ENCODE data around the gene GALNT9.

Gene GALNT9

DNA sequence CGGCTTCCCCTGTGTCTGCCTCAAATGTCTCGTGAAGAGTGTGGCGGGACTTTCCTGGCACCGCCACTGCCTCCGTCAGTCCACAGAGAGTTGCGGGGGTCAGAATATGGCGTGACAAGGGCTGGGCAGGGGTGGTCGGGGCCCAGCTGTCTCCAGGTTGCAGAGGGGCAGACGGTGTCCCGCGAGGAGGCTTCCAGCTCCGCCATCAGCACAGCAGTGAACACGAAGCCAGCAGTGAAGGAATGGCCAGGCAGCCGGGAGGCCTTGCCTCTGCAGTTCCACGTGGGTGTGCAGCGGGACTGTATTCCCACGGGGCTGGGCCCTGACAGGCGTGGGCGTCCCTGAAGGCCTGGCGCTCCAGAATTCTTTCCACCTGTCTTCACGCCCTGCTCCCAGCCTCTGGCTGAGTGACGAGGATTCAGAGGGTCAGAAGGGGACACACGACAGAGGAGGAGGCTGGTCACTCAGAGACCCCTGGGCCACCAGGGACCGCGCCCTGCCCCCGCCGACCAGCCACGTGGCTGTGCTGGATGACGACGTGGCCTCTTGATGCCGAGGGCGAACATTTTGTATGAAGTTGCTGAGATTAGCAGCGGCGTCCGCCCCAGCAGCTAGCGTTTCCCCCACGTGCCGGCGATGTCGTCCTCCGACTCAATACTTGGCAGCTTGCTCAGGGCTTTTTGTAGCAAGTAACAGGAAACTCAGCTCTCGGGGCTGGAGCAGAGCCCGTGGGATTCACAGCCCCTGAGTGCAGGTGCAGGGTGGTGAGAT, 25.0 kb upstream of the GALNT9 start:
- Histone ChIP-seq H4K91ac (ENCODE audit: low read length) (no peak overlapping the region), H3K14ac (ENCODE audit: low read length in 2 of 2) (no peak overlapping the region), H4K8ac (ENCODE audit: low read length) (no peak overlapping the region), H2BK12ac (ENCODE audit: low read length in 2 of 2) (no peak overlapping the region), H2BK15ac (ENCODE audit: low read depth, poor library complexity, severe bottlenecking) (no peak overlapping the region), H3K9me3 (ENCODE audit: control insufficient read depth, low read length) (no peaks in the 10 kb centered on the region), H2AK5ac (ENCODE audit: low read length, severe bottlenecking) (no peak overlapping the region), H3K27ac (ENCODE audit: low read length, poor library complexity, severe bottlenecking) (no peak overlapping the region), H3K4me1 (ENCODE audit: control insufficient read depth, insufficient read depth, low read depth, low read length) (no peaks in the 10 kb centered on the region), H2BK120ac (ENCODE audit: low read depth, low read length) (no peak overlapping the region), H3K4ac (ENCODE audit: low read depth in 1 of 2, low read length in 2 of 2) (no peak overlapping the region), H3K4me3 (ENCODE audit: insufficient read depth in 1 of 2, low read depth in 1 of 2, low read length in 2 of 2) (no peak overlapping the region), H3K9ac (ENCODE audit: low read length) (no peak overlapping the region), H3K79me1 (replicated peaks; ENCODE audit: low read length, poor library complexity, severe bottlenecking) (no peaks in the 10 kb centered on the region), H3K27me3 (ENCODE audit: control insufficient read depth in 1 of 2, insufficient read depth in 1 of 2, low read length in 2 of 2) (peaks cover 0 to 67% of the 10 kb centered on the region in 2 experiments), H3K23ac (ENCODE audit: low read length in 2 of 2) (no peak overlapping the region), H2BK5ac (ENCODE audit: low read depth, low read length, poor library complexity, severe bottlenecking) (no peak overlapping the region), H2AFZ (ENCODE audit: low read depth, low read length) (no peak overlapping the region), H3K18ac (ENCODE audit: low read depth in 1 of 2, low read length in 2 of 2) (no peak overlapping the region), H3K36me3 (ENCODE audit: control insufficient read depth in 1 of 2, insufficient read depth in 2 of 2, low read depth in 1 of 2, low read length in 2 of 2) (peaks cover 0 to 3% of the 10 kb centered on the region in 2 experiments), H3K4me2 (ENCODE audit: low read length, poor library complexity, severe bottlenecking) (no peak overlapping the region)
- no peak for DNase-seq
- WGBS, result 90% methylated on average over 43 of the region's 43 CpGs

DNA sequence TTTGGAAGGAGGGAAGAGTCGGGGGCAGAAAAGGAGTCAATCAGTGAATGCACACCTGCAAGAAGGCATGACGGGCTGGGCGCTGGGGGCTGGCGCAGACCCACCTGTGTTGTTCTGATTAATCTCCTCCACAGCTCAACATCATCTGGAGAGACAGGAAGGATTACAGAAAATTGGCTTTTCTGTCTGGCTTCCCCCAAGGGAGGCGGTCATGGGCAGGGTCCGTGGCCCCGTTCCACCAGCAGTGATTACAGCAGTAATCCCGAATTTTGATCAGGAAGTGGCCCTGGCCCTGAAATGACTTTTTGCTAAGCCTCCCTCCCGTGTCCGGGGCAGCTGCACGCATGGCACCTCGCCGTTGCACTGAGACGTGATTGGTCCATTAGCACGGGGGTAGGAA, 24.4 kb upstream of the GALNT9 start:
- 88% methylated on average over 15 of the region's 15 CpGs for WGBS

DNA sequence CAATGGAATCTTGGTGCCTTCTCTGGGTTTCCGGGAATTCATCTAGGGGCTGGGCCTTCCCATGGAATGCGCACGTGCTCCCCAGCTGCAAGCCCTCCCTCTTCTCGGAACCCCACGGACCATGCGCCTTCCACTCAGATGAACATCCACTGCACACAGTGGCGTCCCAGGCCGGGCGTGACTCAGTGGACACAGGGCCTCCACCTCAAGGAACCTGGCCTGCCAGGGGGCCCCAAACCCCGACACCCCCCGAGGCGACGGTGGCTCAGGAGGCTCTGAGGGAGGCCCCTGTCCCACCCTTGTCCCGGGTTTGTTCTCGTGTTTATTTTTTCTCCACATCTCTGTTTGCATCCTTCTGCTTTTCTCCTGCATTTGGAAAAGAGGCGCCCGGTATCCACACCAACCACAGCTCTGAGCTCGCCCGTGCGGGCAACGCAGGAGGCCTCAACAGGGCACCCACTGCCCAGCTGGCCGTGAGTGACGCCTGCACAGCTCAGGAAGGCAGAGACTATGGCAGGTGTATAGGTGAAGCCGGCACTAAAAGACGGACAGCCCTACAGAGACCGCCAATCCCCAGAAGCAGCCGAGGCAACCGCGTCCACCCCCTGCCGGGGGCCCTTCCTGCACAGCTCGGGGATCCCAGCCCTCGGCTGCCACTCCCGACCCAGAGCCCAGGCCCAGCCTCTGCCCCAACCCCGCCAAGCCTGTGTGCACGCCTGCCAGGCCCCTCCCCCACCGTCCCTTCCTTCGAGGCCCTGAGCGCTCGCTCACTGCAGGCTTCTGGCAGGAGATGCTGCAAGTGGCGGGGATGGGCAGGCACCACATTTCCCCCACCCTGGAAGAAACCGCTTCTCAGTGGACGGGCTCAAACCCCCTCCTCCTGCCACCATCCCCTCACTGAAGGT, 23.8 kb upstream of the GALNT9 start:
- H3K4ac ChIP-seq (ENCODE audit: low read depth in 1 of 2, low read length in 2 of 2), result no peak overlapping the region
- H2AK5ac ChIP-seq (ENCODE audit: low read length, severe bottlenecking), result no peak overlapping the region
- H2BK5ac ChIP-seq (ENCODE audit: low read depth, low read length, poor library complexity, severe bottlenecking), result no peak overlapping the region
- no peak overlapping the region for H3K9ac ChIP-seq (ENCODE audit: low read length)
- peaks cover 0 to 79% of the 10 kb centered on the region in 2 experiments for H3K27me3 ChIP-seq (ENCODE audit: control insufficient read depth in 1 of 2, insufficient read depth in 1 of 2, low read length in 2 of 2)
- no peak overlapping the region for H3K27ac ChIP-seq (ENCODE audit: low read length, poor library complexity, severe bottlenecking)
- H3K79me1 ChIP-seq (replicated peaks; ENCODE audit: low read length, poor library complexity, severe bottlenecking), result no peaks in the 10 kb centered on the region
- 76% methylated on average over 37 of the region's 42 CpGs for WGBS
- no peak overlapping the region for H3K18ac ChIP-seq (ENCODE audit: low read depth in 1 of 2, low read length in 2 of 2)
- H3K4me1 ChIP-seq (ENCODE audit: control insufficient read depth, insufficient read depth, low read depth, low read length), result no peaks in the 10 kb centered on the region
- no peak overlapping the region for H2BK120ac ChIP-seq (ENCODE audit: low read depth, low read length)
- H4K8ac ChIP-seq (ENCODE audit: low read length), result no peak overlapping the region
- H2BK12ac ChIP-seq (ENCODE audit: low read length in 2 of 2), result no peak overlapping the region
- H3K4me2 ChIP-seq (ENCODE audit: low read length, poor library complexity, severe bottlenecking), result no peak overlapping the region
- no peaks in the 10 kb centered on the region for H3K9me3 ChIP-seq (ENCODE audit: control insufficient read depth, low read length)
- no peak overlapping the region for H2BK15ac ChIP-seq (ENCODE audit: low read depth, poor library complexity, severe bottlenecking)
- H3K23ac ChIP-seq (ENCODE audit: low read length in 2 of 2), result no peak overlapping the region
- H3K4me3 ChIP-seq (ENCODE audit: insufficient read depth in 1 of 2, low read depth in 1 of 2, low read length in 2 of 2), result no peak overlapping the region
- H3K36me3 ChIP-seq (ENCODE audit: control insufficient read depth in 1 of 2, insufficient read depth in 2 of 2, low read depth in 1 of 2, low read length in 2 of 2), result peaks cover 0 to 3% of the 10 kb centered on the region in 2 experiments
- H3K14ac ChIP-seq (ENCODE audit: low read length in 2 of 2), result no peak overlapping the region
- no peak overlapping the region for H2AFZ ChIP-seq (ENCODE audit: low read depth, low read length)
- H4K91ac ChIP-seq (ENCODE audit: low read length), result no peak overlapping the region
- DNase-seq, result no peak

More for the DNA sequence above, 24.4 kb upstream of the GALNT9 start:
- Histone ChIP-seq H3K18ac (ENCODE audit: low read depth in 1 of 2, low read length in 2 of 2) (no peak overlapping the region), H2BK15ac (ENCODE audit: low read depth, poor library complexity, severe bottlenecking) (no peak overlapping the region), H3K79me1 (replicated peaks; ENCODE audit: low read length, poor library complexity, severe bottlenecking) (no peaks in the 10 kb centered on the region), H3K23ac (ENCODE audit: low read length in 2 of 2) (no peak overlapping the region), H3K36me3 (ENCODE audit: control insufficient read depth in 1 of 2, insufficient read depth in 2 of 2, low read depth in 1 of 2, low read length in 2 of 2) (peaks cover 0 to 3% of the 10 kb centered on the region in 2 experiments), H3K9ac (ENCODE audit: low read length) (no peak overlapping the region), H3K27me3 (ENCODE audit: control insufficient read depth in 1 of 2, insufficient read depth in 1 of 2, low read length in 2 of 2) (peaks cover 0 to 72% of the 10 kb centered on the region in 2 experiments), H3K4me3 (ENCODE audit: insufficient read depth in 1 of 2, low read depth in 1 of 2, low read length in 2 of 2) (no peak overlapping the region), H2AK5ac (ENCODE audit: low read length, severe bottlenecking) (no peak overlapping the region), H2BK5ac (ENCODE audit: low read depth, low read length, poor library complexity, severe bottlenecking) (no peak overlapping the region), H3K4me2 (ENCODE audit: low read length, poor library complexity, severe bottlenecking) (no peak overlapping the region), H3K27ac (ENCODE audit: low read length, poor library complexity, severe bottlenecking) (no peak overlapping the region), H3K9me3 (ENCODE audit: control insufficient read depth, low read length) (no peaks in the 10 kb centered on the region), H3K4me1 (ENCODE audit: control insufficient read depth, insufficient read depth, low read depth, low read length) (no peaks in the 10 kb centered on the region), H3K14ac (ENCODE audit: low read length in 2 of 2) (no peak overlapping the region), H4K91ac (ENCODE audit: low read length) (no peak overlapping the region), H2BK120ac (ENCODE audit: low read depth, low read length) (no peak overlapping the region), H2BK12ac (ENCODE audit: low read length in 2 of 2) (no peak overlapping the region), H3K4ac (ENCODE audit: low read depth in 1 of 2, low read length in 2 of 2) (no peak overlapping the region), H4K8ac (ENCODE audit: low read length) (no peak overlapping the region), H2AFZ (ENCODE audit: low read depth, low read length) (no peak overlapping the region)
- no peak for DNase-seq
